ENCODE results near the gene PLCL1.

- TF ChIP-seq CTCF (IDR thresholded peaks at IDR 0.05) (no peak), EP300 (IDR thresholded peaks at IDR 0.05) (no peak)
Measured at GRCh38 chr2:198036029-198036879, 231.9 kb downstream of the PLCL1 start.
